Astrocyte (in vitro differentiated cells and primary cell): ENCODE measurements around the gene SLC6A11. TPM values are rescaled to one million over a fixed set of nuclear protein-coding genes. Genes with fewer than 3 reads are reported as not detected.

Experiments
- DNase-seq: peaks from one replicate; pipeline ENCODE4 v3.0.0-alpha.2; 2010; ENCODE audit warnings: low read depth
- FAIRE-seq: peaks from 2 replicates; lab custom pipeline; 2011; peaks lifted over from hg19 to GRCh38; lab: Jason Lieb, UNC
- H2AFZ ChIP-seq: 2 replicates; pipeline ENCODE4 v1.6.0; 2012; ENCODE audit warnings: low read depth, low read length, inconsistent platforms
- H3K27ac ChIP-seq: 2 replicates; pipeline ENCODE4 v1.5.1; 2011; ENCODE audit warnings: low read depth, low read length, inconsistent platforms
- H3K27me3 ChIP-seq: 2 replicates; pipeline ENCODE4 v1.6.0; 2011; ENCODE audit warnings: low read length, inconsistent platforms; ENCODE audit not compliant: insufficient read depth
- H3K36me3 ChIP-seq: 2 replicates; pipeline ENCODE4 v1.5.1; 2011; ENCODE audit warnings: low read length, inconsistent platforms; ENCODE audit not compliant: insufficient read depth
- H3K4me1 ChIP-seq: 2 replicates; pipeline ENCODE4 v1.5.1; 2011; ENCODE audit warnings: low read length, inconsistent platforms; ENCODE audit not compliant: insufficient read depth
- H3K4me2 ChIP-seq: 2 replicates; pipeline ENCODE4 v1.6.0; 2012; ENCODE audit warnings: low read length, inconsistent platforms
- H3K4me3 ChIP-seq: 2 replicates; pipeline ENCODE4 v1.5.1; 2011; ENCODE audit warnings: low read depth, mild to moderate bottlenecking, low read length, inconsistent platforms; ENCODE audit not compliant: insufficient read depth
- H3K79me2 ChIP-seq: 2 replicates; pipeline ENCODE4 v1.6.0; 2012; ENCODE audit warnings: mild to moderate bottlenecking, low read length, inconsistent platforms; ENCODE audit not compliant: insufficient read depth
- H3K9ac ChIP-seq: 2 replicates; pipeline ENCODE4 v1.6.0; 2012; ENCODE audit warnings: mild to moderate bottlenecking, low read length, inconsistent platforms
- H3K9me3 ChIP-seq: 2 replicates; pipeline ENCODE4 v1.5.1; 2012; ENCODE audit warnings: low read depth, mild to moderate bottlenecking, low read length, inconsistent platforms; ENCODE audit not compliant: insufficient read depth
- H4K20me1 ChIP-seq: 2 replicates; pipeline ENCODE4 v1.6.0; 2012; ENCODE audit warnings: low read length, inconsistent platforms; ENCODE audit not compliant: insufficient read depth
- H3K27ac Mint-ChIP-seq: one replicate; pipeline ENCODE4 v1.8.0; 2021; ENCODE audit warnings: mild to moderate bottlenecking, mixed read lengths; ENCODE audit not compliant: unreplicated experiment
- H3K27me3 Mint-ChIP-seq: one replicate; pipeline ENCODE4 v1.8.0; 2021; ENCODE audit warnings: low read depth, mixed read lengths; ENCODE audit not compliant: unreplicated experiment
- H3K36me3 Mint-ChIP-seq: one replicate; pipeline ENCODE4 v1.8.0; 2021; ENCODE audit warnings: low read depth, mixed read lengths; ENCODE audit not compliant: unreplicated experiment
- H3K4me1 Mint-ChIP-seq: one replicate; pipeline ENCODE4 v1.8.0; 2021; ENCODE audit warnings: low read depth, mixed read lengths; ENCODE audit not compliant: unreplicated experiment
- H3K4me3 Mint-ChIP-seq: one replicate; pipeline ENCODE4 v1.8.0; 2021; ENCODE audit warnings: mild to moderate bottlenecking, moderate library complexity, mixed read lengths; ENCODE audit not compliant: unreplicated experiment
- H3K9me3 Mint-ChIP-seq: one replicate; pipeline ENCODE4 v1.8.0; 2021; ENCODE audit warnings: mild to moderate bottlenecking, mixed read lengths; ENCODE audit not compliant: unreplicated experiment
- EZH2 ChIP-seq: IDR thresholded peaks from 2 replicates; pipeline ENCODE4 v1.6.1; 2012; ENCODE audit warnings: mild to moderate bottlenecking, low read length, inconsistent platforms; ENCODE audit not compliant: insufficient read depth
- total RNA-seq: library from RNA; stranded (reverse); gene quantifications from 2 replicates; pipeline ENCODE4 v1.2.1, GENCODE V29; 2021
- TF ChIP-seq, protein P1 (sequence below): IDR thresholded peaks from 2 replicates; pipeline ENCODE4 v1.5.1; 2011; ENCODE audit warnings: low read depth, mild to moderate bottlenecking, inconsistent platforms, low read length, moderate library complexity; ENCODE audit not compliant: insufficient read depth

Gene SLC6A11
- total RNA-seq, 1 donor from 2014 or later, result 0.34 TPM

DNA sequence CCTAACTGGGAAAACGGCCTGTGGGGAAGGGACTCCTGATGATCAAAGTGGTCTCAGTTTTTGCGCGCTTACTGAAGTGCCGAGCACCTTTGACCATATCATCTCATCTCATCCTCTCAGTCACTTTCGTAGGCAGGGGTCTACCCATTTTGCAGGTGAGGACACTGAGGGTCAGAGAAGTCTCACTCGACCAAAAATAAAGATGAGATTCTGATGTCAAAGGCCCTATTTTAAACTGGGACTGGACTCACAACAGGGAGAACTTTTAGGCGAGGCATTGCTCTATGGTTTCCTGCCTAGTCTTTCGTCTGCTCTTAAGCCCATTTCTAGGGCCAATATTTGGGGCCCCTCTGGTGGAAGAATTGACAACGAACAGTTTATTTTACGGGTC, 830 bp downstream of the SLC6A11 start:
- Histone ChIP-seq H3K27me3 (peaks cover 42% of the 10 kb centered on the region), H3K4me3 (no peak overlapping the region), H3K9ac (no peak overlapping the region), H4K20me1 (no peaks in the 10 kb centered on the region), H3K27ac (no peak overlapping the region), H2AFZ (no peak overlapping the region), H3K9me3 (peaks cover 4% of the 10 kb centered on the region), H3K36me3 (no peaks in the 10 kb centered on the region), H3K79me2 (no peaks in the 10 kb centered on the region), H3K4me2 (no peak overlapping the region), H3K4me1 (no peaks in the 10 kb centered on the region)
- Mint-ChIP-seq H3K9me3 (peaks cover 2% of the 10 kb centered on the region), H3K4me1 (peaks cover 1% of the 10 kb centered on the region), H3K27ac (no peak overlapping the region), H3K4me3 (peak overlapping the region; percentile 76), H3K36me3 (peaks cover 1% of the 10 kb centered on the region), H3K27me3 (peaks cover 58% of the 10 kb centered on the region)
- TF ChIP-seq, protein P1, sequence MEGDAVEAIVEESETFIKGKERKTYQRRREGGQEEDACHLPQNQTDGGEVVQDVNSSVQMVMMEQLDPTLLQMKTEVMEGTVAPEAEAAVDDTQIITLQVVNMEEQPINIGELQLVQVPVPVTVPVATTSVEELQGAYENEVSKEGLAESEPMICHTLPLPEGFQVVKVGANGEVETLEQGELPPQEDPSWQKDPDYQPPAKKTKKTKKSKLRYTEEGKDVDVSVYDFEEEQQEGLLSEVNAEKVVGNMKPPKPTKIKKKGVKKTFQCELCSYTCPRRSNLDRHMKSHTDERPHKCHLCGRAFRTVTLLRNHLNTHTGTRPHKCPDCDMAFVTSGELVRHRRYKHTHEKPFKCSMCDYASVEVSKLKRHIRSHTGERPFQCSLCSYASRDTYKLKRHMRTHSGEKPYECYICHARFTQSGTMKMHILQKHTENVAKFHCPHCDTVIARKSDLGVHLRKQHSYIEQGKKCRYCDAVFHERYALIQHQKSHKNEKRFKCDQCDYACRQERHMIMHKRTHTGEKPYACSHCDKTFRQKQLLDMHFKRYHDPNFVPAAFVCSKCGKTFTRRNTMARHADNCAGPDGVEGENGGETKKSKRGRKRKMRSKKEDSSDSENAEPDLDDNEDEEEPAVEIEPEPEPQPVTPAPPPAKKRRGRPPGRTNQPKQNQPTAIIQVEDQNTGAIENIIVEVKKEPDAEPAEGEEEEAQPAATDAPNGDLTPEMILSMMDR, result no peak
- TF ChIP-seq EZH2, result no peak
- DNase-seq, result no peak
- no peak for FAIRE-seq

DNA sequence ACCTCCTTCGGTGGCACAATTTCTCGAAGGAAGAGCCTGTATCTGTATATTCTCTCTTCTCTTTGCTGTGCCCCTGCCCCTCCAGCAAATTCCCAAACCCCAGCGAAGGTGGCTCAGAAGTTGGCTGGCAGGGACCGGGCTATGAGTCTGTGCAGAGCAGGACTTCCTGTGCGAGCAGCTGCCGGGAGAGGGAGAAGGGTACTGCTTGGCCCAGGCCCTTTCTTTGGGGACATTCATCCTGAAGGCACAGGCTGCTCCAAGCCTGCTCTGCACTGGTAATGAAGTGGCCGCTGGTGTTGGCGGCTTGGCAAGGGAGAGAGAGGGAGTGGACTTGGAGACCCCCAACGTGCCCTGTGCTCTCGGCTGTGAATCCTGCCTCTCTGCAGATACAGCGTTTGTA, 1.5 kb downstream of the SLC6A11 start:
- DNase-seq, result no peak

DNA sequence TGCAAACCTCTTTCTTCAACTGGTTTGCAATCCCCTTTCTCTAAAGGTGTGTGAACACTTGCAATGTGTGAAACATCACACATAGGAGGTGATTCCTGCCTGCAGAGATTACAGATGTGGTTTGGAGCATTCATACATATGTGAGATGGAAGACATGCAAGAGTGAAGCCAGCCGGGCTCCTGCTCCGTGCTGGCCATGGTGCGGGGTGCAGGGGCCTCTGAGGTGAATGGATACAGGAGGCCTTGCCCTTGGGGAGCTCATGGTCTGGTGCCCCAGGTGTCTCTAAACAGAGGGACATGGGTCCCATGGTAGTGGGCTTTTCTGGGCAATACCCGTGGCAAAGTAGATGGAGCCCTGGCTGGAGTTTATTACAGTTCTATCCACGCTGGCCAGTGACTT, 6.0 kb downstream of the SLC6A11 start:
- H3K9me3 Mint-ChIP-seq, result no peaks in the 10 kb centered on the region
- Histone ChIP-seq H3K79me2 (no peaks in the 10 kb centered on the region), H2AFZ (no peak overlapping the region), H3K4me2 (no peak overlapping the region), H4K20me1 (no peaks in the 10 kb centered on the region), H3K4me1 (no peaks in the 10 kb centered on the region), H3K36me3 (no peaks in the 10 kb centered on the region), H3K27me3 (peaks cover 27% of the 10 kb centered on the region), H3K9ac (no peak overlapping the region), H3K27ac (no peak overlapping the region), H3K4me3 (no peak overlapping the region), H3K9me3 (no peaks in the 10 kb centered on the region)
- H3K4me1 Mint-ChIP-seq, result no peaks in the 10 kb centered on the region
- no peak overlapping the region for H3K27ac Mint-ChIP-seq
- no peak overlapping the region for H3K4me3 Mint-ChIP-seq
- TF ChIP-seq EZH2, result no peak
- TF ChIP-seq, protein P1, result no peak
- peaks cover 1% of the 10 kb centered on the region for H3K36me3 Mint-ChIP-seq
- DNase-seq (no peak), FAIRE-seq (no peak)
- peaks cover 47% of the 10 kb centered on the region for H3K27me3 Mint-ChIP-seq

More for the DNA sequence above, 1.5 kb downstream of the SLC6A11 start:
- no peak overlapping the region for H3K4me2 ChIP-seq
- peaks cover 4% of the 10 kb centered on the region for H3K9me3 ChIP-seq
- peaks cover 57% of the 10 kb centered on the region for H3K27me3 Mint-ChIP-seq
- no peak overlapping the region for H3K9ac ChIP-seq
- no peaks in the 10 kb centered on the region for H4K20me1 ChIP-seq
- H3K4me1 Mint-ChIP-seq, result peaks cover 1% of the 10 kb centered on the region
- no peak overlapping the region for H3K27ac ChIP-seq
- H2AFZ ChIP-seq, result no peak overlapping the region
- no peak overlapping the region for H3K4me3 ChIP-seq
- H3K27ac Mint-ChIP-seq, result no peak overlapping the region
- peaks cover 2% of the 10 kb centered on the region for H3K9me3 Mint-ChIP-seq
- H3K36me3 ChIP-seq, result no peaks in the 10 kb centered on the region
- no peak overlapping the region for H3K4me3 Mint-ChIP-seq
- no peak for TF ChIP-seq EZH2
- TF ChIP-seq, protein P1, result no peak
- no peaks in the 10 kb centered on the region for H3K79me2 ChIP-seq
- H3K36me3 Mint-ChIP-seq, result peaks cover 1% of the 10 kb centered on the region
- H3K4me1 ChIP-seq, result no peaks in the 10 kb centered on the region
- no peak for FAIRE-seq
- H3K27me3 ChIP-seq, result peaks cover 44% of the 10 kb centered on the region
